HG03097 (cell line): ENCODE results near the gene ING3.

Experiments used
- ATAC-seq: cut with Tn5 transposase; IDR thresholded peaks from one replicate; pipeline ENCODE4 v1.9.1; 2021; ENCODE audit not compliant: unreplicated experiment, low FRiP score

Gene ING3

DNA sequence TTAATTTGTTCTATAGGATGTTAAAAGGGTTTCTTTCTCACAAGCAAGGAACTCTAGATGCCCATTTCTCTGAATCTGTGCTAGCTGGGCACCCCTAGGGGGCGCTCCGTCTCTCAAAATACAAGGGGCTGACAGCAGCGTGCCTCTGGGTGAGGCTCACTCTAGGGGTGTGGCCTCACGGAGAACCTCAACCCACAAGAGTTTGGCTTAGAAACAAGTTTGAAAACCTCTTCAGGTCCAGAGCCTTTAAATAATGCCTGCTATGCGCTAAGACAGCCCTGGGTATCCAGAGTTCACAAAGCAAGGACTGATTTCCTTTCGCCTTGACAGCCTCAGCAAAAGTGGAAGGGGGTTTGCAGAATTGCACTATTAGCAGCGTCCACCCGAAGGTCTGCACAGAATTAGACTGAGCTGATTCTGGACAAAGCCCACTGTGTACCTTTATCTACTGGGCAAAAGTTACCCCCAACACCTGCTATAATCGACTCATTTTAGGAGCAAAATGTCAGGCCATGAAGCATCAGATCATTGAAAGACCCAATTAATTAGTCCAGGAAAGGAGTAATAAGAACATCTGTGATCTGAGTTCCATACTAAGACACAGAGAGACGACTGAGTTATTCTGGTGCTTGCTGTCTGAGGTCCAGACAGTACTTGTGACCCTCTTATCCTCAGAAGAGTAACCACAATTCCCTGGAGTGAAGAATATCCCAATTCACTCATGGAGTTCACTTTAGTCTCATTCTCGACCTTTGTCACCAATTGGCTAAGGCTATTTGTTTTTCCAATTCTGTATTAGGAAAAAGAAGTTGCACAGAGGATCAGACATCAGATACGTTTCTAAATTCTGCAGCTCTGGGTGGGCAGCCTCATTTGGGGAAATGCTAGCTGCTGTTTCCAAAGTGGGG, 37.4 kb downstream of the ING3 start:
- peak; percentile 90 for ATAC-seq

DNA sequence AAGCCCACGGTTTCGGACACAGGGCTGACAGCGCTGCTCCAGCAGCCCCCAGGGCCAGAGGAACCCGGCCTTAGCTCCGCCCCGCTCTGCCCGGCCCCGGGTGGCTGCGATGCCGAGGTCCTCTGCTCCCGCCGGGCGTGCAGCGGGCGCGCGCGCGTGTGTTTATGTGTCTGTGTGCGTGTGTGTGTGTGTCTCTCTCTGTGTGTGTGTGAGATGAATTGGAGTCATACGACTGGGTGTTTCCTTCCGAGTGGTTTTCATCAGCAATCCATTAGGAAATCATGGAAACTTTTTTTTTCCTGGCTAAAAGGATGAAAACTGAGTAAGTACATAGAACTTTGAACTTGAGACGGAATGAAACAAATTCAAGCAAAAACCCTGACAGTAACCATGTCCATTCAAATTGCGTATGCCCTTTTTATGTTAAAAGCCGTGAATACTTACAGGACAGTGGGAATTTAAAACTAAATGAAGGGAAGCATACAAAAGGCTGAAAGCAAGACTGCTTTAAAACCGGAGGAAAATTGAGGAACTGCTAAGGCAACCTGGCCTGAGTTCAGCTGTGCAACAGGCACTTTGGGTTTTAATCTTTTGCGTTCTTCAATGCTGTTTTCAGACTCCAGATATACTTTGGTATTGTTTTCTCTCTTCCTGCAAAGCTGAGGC, 38.1 kb downstream of the ING3 start, which contains the start of gene CPED1:
Gene CPED1, plus strand, starts transcription at position 121 of the 666 bp plus-strand sequence. CDS start 911 bp downstream, outside the sequence.
- peak; percentile 48 for ATAC-seq

DNA sequence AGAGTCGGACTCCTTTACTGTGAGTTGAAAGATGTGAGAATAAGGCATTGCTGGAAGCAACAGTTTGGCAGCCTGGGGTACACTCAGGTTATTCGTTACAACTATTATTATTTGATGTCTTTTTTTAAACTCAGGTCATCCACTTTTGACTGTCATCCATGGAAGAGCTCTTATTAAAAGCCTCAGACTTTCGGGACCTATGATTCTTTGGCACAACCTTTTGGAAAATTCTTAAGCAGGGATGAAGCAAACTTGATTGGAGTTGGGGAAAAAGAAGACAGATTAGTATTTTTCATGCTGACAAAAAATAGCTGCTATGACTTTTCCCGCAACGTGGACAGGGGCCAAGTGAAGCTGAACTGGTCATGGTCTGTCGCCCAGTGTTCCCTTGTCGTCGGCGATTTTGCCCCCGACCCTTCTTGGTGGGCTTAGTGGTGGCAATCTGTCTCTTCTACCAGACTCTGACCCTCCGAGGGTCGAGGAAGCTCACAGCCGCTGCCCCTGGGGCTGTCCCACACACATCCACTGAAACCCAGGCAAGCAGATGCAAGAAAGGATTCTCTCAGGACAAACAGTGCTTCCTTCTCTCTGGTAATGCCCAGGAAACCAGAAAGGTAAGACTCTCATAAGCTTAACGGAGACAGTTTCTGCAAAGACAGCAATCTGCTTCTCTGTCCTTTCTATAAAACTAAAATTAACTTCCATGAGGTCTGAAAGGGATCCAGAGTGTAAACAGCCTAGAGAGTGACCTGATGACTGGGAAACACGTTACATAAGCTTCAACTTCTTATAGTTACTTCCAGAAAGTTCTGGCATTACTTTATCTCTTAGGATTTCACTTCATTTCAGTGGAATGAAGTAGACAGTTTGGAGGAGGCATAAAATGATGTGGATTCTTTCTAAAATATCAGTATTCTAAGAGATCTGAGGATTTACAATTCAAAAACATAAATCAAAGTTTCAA, 39.0 kb downstream of the ING3 start:
- no peak for ATAC-seq

GRCh38 chr7:120990468-120991118, 40.0 kb downstream of the ING3 start:
- ATAC-seq, result no peak

DNA sequence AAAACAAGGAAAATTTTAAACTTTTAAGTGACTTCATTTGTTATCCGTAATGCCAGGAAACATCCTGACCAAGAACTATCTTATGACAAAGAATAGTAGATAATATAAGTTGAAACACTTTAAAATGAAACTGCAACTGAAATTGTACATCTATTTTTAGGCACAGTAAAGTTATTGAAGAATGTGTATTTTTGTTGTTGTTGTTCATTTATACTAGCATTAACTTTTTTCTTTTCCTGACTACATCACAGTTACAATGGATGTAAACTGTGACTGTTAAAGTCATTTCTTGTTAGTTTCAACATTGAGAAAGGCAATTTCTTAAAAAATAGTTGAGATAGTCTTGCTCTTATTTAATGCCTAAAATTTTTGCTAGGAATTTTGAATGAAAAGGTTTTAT, 40.6 kb downstream of the ING3 start:
- no peak for ATAC-seq

GRCh38 chr7:120991581-120991980, 41.0 kb downstream of the ING3 start:
- no peak for ATAC-seq

GRCh38 chr7:120992272-120992964, 41.8 kb downstream of the ING3 start:
- no peak for ATAC-seq

- ATAC-seq, result no peak
Measured at GRCh38 chr7:120992965-120993494, 42.5 kb downstream of the ING3 start.

DNA sequence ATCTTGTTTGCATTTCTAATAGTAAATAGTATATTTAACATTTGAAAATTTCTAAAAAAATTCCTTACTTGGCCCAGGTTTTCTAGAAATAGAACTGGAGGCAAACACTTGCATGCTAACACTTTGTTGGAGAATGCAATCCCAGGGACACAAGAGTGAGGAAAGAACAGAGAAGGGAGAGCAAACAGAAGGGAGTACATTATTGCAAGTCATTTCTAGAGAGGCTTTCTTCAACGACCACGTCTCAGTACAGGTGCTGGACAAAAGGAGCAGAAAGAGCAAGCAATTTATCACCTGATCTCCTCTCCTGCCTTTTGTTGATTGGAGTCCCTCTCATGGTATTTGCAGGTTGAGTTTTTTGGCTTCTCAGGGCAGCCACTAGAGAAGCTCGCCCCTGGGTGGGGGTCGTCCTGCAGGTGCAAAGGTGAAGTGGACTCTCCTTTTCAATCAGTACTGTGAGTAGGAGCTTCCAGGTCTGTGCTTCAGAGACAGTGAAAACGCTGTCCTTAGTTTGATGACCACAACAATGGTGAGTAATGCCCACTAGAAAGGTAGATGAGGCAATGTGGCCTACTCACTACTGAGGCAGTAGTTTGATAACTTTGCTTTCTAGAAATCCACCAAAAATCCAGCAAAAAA, 43.1 kb downstream of the ING3 start:
- ATAC-seq, result no peak

DNA sequence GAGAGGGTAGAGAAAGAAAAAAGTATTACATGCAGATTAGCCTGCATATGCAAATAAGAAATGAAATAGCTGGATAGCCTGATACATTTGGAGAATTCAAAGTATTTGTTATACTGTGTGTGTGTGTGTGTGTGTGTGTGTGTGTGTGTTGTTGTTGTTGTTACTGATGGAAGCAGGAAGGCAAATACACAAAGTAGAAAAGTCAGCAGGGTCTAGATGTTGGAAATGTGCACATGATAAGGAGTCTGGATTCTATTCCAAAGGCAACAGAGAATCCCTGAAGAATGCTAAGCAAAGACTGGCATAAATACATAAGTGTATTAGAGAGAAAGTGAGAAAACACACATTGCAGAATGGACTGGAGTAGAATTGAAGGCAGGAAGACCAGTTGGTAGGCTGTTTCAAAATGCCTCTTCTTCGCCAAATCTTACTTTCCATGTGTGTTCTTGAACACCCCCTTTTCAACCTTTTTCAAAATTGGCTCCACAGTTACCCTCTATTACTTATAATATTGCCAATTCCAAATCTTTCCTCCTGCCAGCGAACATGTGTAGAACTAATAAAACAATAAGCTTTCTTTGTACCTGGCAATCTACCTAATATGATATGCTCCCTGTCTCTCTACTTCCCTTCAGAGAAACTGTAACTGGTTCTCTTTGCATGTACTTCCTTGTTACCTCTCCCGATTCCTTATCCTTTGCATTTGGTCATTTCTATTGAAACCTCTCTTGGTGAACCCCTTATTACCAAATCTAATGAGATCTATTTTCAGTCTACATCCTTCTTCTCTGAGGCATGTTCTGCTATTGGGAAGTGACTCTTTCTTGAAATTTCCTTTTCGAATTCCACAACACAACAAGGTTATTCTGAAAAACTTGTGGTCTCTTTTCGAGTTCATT, 44.2 kb downstream of the ING3 start:
- no peak for ATAC-seq

DNA sequence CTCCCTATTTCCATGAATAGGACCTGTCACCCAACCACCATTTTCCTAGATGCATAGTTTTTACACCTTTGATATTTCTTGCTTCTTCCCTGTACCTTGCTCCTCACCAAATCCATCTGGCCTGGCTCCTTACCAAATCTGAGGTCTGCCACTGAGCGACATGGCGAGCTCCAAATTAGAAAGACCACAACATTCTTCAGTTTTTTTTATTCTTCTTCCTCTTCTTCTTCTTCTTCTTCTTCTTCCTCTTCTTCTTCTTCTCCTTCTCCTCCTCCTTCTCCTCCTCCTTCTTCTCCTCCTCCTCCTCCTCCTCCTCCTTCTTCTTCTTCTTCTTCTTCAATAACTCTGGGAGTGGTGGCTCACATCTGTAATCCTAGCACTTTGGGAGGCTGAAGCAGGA, 45.1 kb downstream of the ING3 start:
- ATAC-seq, result no peak

GRCh38 chr7:120996333-120996987, 45.9 kb downstream of the ING3 start:
- ATAC-seq, result no peak

- ATAC-seq, result no peak
Measured at GRCh38 chr7:120996988-120997345, 46.4 kb downstream of the ING3 start.

- ATAC-seq, result no peak
Measured at GRCh38 chr7:120997882-120998474, 47.4 kb downstream of the ING3 start.

- ATAC-seq, result no peak
Measured at GRCh38 chr7:120998520-120998919, 47.9 kb downstream of the ING3 start.

- ATAC-seq, result no peak
Measured at GRCh38 chr7:120998996-120999565, 48.5 kb downstream of the ING3 start.
